ENCODE data around the gene PTPN20.

Gene PTPN20

GRCh38 chr10:47020471-47020870 is 109.2 kb downstream of the PTPN20 start:
- peak; percentile 42 for DNase-seq (ENCODE audit: low read depth)
- H3K4me3 ChIP-seq (ENCODE audit: control insufficient read depth, low read depth, low read length): no peak overlapping the region
- TF ChIP-seq CTCF (conservative IDR thresholded peaks at IDR 0.05; ENCODE audit: control insufficient read depth, insufficient read depth, low read depth, low read length): no peak

- H3K4me3 ChIP-seq (ENCODE audit: control insufficient read depth, low read depth, low read length): no peak overlapping the region
- DNase-seq (ENCODE audit: low read depth): no peak
- TF ChIP-seq CTCF (conservative IDR thresholded peaks at IDR 0.05; ENCODE audit: control insufficient read depth, insufficient read depth, low read depth, low read length): no peak
Measured at GRCh38 chr10:47021850-47022249, 110.6 kb downstream of the PTPN20 start.

- H3K4me3 ChIP-seq (ENCODE audit: control insufficient read depth, low read depth, low read length): no peak overlapping the region
- DNase-seq (ENCODE audit: low read depth): no peak
- no peak for TF ChIP-seq CTCF (conservative IDR thresholded peaks at IDR 0.05; ENCODE audit: control insufficient read depth, insufficient read depth, low read depth, low read length)
Measured at GRCh38 chr10:47022311-47023131, 111.3 kb downstream of the PTPN20 start.

GRCh38 chr10:47023237-47024045 is 112.2 kb downstream of the PTPN20 start:
- no peak for DNase-seq (ENCODE audit: low read depth)
- H3K4me3 ChIP-seq (ENCODE audit: control insufficient read depth, low read depth, low read length): no peak overlapping the region
- TF ChIP-seq CTCF (conservative IDR thresholded peaks at IDR 0.05; ENCODE audit: control insufficient read depth, insufficient read depth, low read depth, low read length): no peak

GRCh38 chr10:47024046-47024322 is 112.8 kb downstream of the PTPN20 start:
- TF ChIP-seq CTCF (conservative IDR thresholded peaks at IDR 0.05; ENCODE audit: control insufficient read depth, insufficient read depth, low read depth, low read length): no peak
- no peak for DNase-seq (ENCODE audit: low read depth)
- H3K4me3 ChIP-seq (ENCODE audit: control insufficient read depth, low read depth, low read length): no peak overlapping the region

GRCh38 chr10:47024399-47025252 is 113.4 kb downstream of the PTPN20 start:
- H3K4me3 ChIP-seq (ENCODE audit: control insufficient read depth, low read depth, low read length): no peak overlapping the region
- peak; percentile 81 for TF ChIP-seq CTCF (conservative IDR thresholded peaks at IDR 0.05; ENCODE audit: control insufficient read depth, insufficient read depth, low read depth, low read length)
- DNase-seq (ENCODE audit: low read depth): peak; percentile 37

Measured in fibroblast of mammary gland (primary cell).